Tibial nerve (tissue), 4 donors: Measurements from ENCODE around the gene GRID1. TPM values are rescaled to one million over a fixed set of nuclear protein-coding genes. Genes with fewer than 3 reads are reported as not detected.
"Not testable (repeated sequence)": the region's sequence is repeated elsewhere in the genome, so short reads cannot be mapped to it uniquely, and the experiment has no call there.

Source experiments
- DNase-seq, 2 donors: peaks; one replicate each; pipeline ENCODE4 v3.0.0-alpha.2; 2019; ENCODE audit warnings: low spot score in 2 of 2
- H3K27ac ChIP-seq, 4 donors: fragments of 200-600 bp; sonication (generic) in 3 of 4; one replicate each; pipeline ENCODE4 v1.5.1; 2017 to 2019; ENCODE audit warnings: mild to moderate bottlenecking in 1 of 4
- H3K27me3 ChIP-seq, 2 donors: fragments of 200-600 bp; sonication (generic) in 1 of 2; one replicate each; pipeline versions ENCODE4 v1.5.1 to v1.6.0; 2017 to 2019
- H3K36me3 ChIP-seq, 3 donors: fragments of 200-600 bp; sonication (generic); one replicate each; pipeline ENCODE4 v1.5.1; 2018 to 2019
- H3K4me1 ChIP-seq, 4 donors: fragments of 200-600 bp; sonication (generic) in 3 of 4; one replicate each; pipeline ENCODE4 v1.5.1; 2017 to 2019
- H3K4me3 ChIP-seq, 4 donors: fragments of 200-600 bp; sonication (generic) in 3 of 4; one replicate each; pipeline ENCODE4 v1.5.1; 2017 to 2019; ENCODE audit warnings: mild to moderate bottlenecking in 1 of 4, moderate library complexity in 1 of 4
- H3K9me3 ChIP-seq, 4 donors: fragments of 200-600 bp; sonication (generic) in 3 of 4; one replicate each; pipeline ENCODE4 v1.5.1; 2017 to 2019
- EP300 ChIP-seq, 2 donors: sonication (generic); formaldehyde crosslinking; IDR thresholded peaks; one replicate each; pipeline ENCODE4 v1.6.1; 2017; ENCODE audit warnings: antibody characterized with exemption in 2 of 2, mild to moderate bottlenecking in 1 of 2
- POLR2A ChIP-seq, 2 donors: fragments of 450-650 bp; IDR thresholded peaks; one replicate each; pipeline ENCODE4 v1.6.1; 2017; ENCODE audit warnings: antibody characterized with exemption in 2 of 2, mild to moderate bottlenecking in 2 of 2, moderate library complexity in 2 of 2
- WGBS, 2 donors: methylation state at CpG; one replicate each; pipeline ENCODE4 v1.1.5; 2018; 5-methylcytosine and 5-hydroxymethylcytosine counted together
- total RNA-seq, 4 donors: library from RNA; depleted of rRNA; stranded (reverse); fragments of >200 nt; gene quantifications; one replicate each; pipeline ENCODE4 v1.1.0, GENCODE V29; 2016
- TF ChIP-seq, protein P1 (sequence below), 5 experiments: fragments of 200-600 bp in 3 of 5; fragments of 450-650 bp in 2 of 5; sonication (generic) in 3 of 5; IDR thresholded peaks; one replicate each; pipeline ENCODE4 v1.5.1; 2016 to 2019; ENCODE audit warnings: antibody characterized with exemption in 5 of 5, mild to moderate bottlenecking in 3 of 5, moderate library complexity in 2 of 5

Gene GRID1
- total RNA-seq, 4 donors from 2014 or later, result 7.7 to 16.3 (median 10.5) TPM

DNA sequence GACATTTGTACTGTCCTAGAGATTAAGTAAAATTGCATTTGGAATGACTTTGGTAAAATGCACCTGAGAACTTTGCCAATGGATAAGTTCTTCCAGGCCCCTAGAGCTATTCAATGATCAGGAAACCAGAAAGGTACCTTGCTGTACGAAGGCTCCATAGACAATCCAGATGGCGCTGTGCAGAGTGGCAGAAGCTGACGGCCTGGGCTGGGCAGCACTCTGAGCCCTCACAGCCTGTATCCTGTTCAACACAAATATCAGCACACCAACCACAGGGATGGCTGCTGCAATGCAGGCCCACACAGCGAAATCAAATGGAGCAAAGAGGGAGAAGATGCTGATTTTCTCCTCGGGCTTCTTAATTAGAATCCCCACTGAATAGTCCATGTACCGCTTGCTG, 642.4 kb downstream of the GRID1 start:
- H3K4me1 ChIP-seq, result no peaks in the 10 kb centered on the region
- 74 to 82% methylated on average over 6 of the region's 6 CpGs for WGBS, 2 donors
- no peaks in the 10 kb centered on the region for H3K9me3 ChIP-seq
- no peak overlapping the region for H3K27ac ChIP-seq
- no peak for TF ChIP-seq EP300 (IDR thresholded peaks at IDR 0.05)
- TF ChIP-seq, protein P1, sequence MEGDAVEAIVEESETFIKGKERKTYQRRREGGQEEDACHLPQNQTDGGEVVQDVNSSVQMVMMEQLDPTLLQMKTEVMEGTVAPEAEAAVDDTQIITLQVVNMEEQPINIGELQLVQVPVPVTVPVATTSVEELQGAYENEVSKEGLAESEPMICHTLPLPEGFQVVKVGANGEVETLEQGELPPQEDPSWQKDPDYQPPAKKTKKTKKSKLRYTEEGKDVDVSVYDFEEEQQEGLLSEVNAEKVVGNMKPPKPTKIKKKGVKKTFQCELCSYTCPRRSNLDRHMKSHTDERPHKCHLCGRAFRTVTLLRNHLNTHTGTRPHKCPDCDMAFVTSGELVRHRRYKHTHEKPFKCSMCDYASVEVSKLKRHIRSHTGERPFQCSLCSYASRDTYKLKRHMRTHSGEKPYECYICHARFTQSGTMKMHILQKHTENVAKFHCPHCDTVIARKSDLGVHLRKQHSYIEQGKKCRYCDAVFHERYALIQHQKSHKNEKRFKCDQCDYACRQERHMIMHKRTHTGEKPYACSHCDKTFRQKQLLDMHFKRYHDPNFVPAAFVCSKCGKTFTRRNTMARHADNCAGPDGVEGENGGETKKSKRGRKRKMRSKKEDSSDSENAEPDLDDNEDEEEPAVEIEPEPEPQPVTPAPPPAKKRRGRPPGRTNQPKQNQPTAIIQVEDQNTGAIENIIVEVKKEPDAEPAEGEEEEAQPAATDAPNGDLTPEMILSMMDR (IDR thresholded peaks at IDR 0.05), result no peak
- TF ChIP-seq POLR2A (IDR thresholded peaks at IDR 0.05), result no peak
- H3K27me3 ChIP-seq, result no peaks in the 10 kb centered on the region
- DNase-seq, result no peak
- no peaks in the 10 kb centered on the region for H3K36me3 ChIP-seq
- H3K4me3 ChIP-seq, result no peak overlapping the region

DNA sequence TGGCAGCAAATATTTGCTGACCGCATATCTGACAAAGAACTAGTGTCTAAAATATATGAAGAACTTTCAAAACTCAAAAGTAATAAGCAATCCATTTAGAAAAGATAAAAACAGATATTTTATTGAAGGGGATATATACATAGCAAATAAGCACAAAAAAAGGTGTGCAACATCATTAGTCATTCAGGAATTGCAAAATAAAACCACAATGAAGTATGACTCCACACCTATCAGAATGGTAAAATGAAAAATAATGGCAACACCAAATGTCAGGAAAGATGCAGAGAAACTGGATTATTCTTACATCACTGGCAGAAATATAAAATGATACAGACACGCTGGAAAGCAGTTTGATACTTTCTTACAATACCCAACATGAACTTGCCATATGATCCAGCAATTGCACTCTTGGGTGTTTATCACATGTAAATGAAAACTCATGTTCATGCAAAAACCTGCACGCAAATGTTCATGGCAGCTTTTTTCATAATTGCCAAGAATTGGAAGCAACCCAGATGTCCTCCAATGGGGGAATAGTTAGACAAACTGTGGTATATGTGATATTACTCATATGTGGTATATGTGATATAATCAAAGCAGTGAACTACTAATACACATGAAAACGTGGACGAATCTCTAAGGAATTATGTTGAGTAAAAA, 645.5 kb downstream of the GRID1 start:
- no peaks in the 10 kb centered on the region for H3K27me3 ChIP-seq
- no peaks in the 10 kb centered on the region for H3K4me1 ChIP-seq
- TF ChIP-seq POLR2A (IDR thresholded peaks at IDR 0.05) (no peak), EP300 (IDR thresholded peaks at IDR 0.05) (no peak)
- TF ChIP-seq, protein P1 (IDR thresholded peaks at IDR 0.05), result no peak
- WGBS, 2 donors, result 63 to 67% methylated on average over 5 of the region's 5 CpGs
- no peak for DNase-seq
- peaks cover 0 to 4% (median 0%) of the 10 kb centered on the region in 3 donors for H3K36me3 ChIP-seq
- H3K27ac ChIP-seq, result no peak overlapping the region
- peaks cover 0 to 11% (median 0%) of the 10 kb centered on the region in 4 donors for H3K9me3 ChIP-seq
- H3K4me3 ChIP-seq, result no peak overlapping the region

DNA sequence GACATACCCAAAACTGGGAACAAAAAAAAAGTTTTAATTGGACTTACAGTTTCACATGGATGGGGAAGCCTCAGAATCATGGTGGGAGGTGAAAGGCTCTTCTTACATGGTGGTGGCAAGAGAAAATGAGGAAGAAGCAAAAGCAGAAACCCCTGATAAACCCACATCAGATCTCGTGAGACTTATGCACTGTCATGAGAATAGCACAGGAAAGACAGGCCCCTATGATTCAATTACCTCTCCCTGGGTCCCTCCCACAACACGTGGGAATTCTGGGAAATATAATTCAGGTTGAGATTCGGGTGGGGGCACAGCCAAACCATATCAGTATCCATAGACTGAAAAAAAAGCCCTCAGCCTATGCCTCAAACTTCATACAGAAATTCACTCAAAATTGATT, 647.2 kb downstream of the GRID1 start:
- no peaks in the 10 kb centered on the region for H3K4me1 ChIP-seq
- 80 to 82% methylated on average over 3 of the region's 3 CpGs for WGBS, 2 donors
- TF ChIP-seq EP300 (IDR thresholded peaks at IDR 0.05) (no peak), POLR2A (IDR thresholded peaks at IDR 0.05) (no peak)
- TF ChIP-seq, protein P1 (IDR thresholded peaks at IDR 0.05), result no peak

DNA sequence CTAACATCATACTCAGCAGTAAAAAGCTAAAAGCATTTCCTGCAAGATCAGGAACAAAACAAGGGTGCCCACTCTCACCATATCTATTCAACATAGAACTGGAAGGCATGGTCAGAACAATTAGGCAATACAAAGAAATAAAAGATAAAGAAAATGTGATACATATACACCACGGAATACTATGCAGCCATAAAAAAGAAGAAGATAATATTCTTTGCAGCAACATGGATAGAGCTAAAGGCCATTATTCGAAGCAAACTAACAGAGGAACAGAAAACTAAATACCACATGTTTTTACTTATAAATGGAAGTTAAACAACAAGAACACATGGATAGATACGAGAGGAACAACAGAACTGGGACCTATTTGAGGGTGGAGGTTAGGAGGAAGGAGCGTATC, 652.7 kb downstream of the GRID1 start:
- Histone ChIP-seq H3K4me3 (no peak overlapping the region), H3K9me3 (peaks cover 0 to 15% (median 1%) of the 10 kb centered on the region in 4 donors), H3K4me1 (no peaks in the 10 kb centered on the region), H3K27ac (no peak overlapping the region), H3K36me3 (peaks cover 0 to 4% (median 0%) of the 10 kb centered on the region in 3 donors), H3K27me3 (no peaks in the 10 kb centered on the region)
- DNase-seq, result no peak
- TF ChIP-seq EP300 (IDR thresholded peaks at IDR 0.05) (no peak), POLR2A (IDR thresholded peaks at IDR 0.05) (no peak)
- TF ChIP-seq, protein P1 (IDR thresholded peaks at IDR 0.05), result no peak
- 84 to 85% methylated on average over 4 of the region's 4 CpGs for WGBS, 2 donors

More for the DNA sequence above, 647.2 kb downstream of the GRID1 start:
- no peaks in the 10 kb centered on the region for H3K27me3 ChIP-seq
- no peak for DNase-seq
- no peak overlapping the region for H3K4me3 ChIP-seq
- H3K36me3 ChIP-seq, result peaks cover 0 to 4% (median 0%) of the 10 kb centered on the region in 3 donors
- H3K9me3 ChIP-seq, result peaks cover 0 to 11% (median 0%) of the 10 kb centered on the region in 4 donors
- no peak overlapping the region for H3K27ac ChIP-seq

DNA sequence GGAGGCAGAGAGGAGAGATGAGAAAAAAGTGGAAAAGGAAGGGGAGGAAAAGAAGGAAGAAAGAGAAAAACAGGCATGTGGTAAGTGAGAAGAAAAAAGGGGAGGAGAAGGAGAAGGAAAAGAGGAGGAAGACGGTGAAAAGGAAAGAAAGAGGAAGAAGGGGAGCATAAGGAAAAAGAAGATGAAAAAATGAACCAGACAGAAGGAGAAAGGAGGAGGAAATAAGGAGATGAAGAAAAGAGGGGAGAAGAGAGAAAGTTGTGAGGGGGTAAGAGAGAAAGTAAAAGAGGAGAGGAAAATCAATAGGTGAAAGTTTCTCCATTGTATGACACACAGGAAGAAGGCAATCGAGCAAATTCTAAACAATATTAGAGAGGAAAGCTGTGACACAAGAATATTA, 663.8 kb downstream of the GRID1 start:
- Histone ChIP-seq H3K27me3 (no peaks in the 10 kb centered on the region), H3K9me3 (no peaks in the 10 kb centered on the region), H3K4me1 (no peaks in the 10 kb centered on the region), H3K36me3 (no peaks in the 10 kb centered on the region), H3K4me3 (no peak overlapping the region), H3K27ac (no peak overlapping the region)
- 74 to 84% methylated on average over 2 of the region's 2 CpGs for WGBS, 2 donors
- TF ChIP-seq POLR2A (IDR thresholded peaks at IDR 0.05) (no peak), EP300 (IDR thresholded peaks at IDR 0.05) (no peak)
- TF ChIP-seq, protein P1 (IDR thresholded peaks at IDR 0.05), result no peak
- DNase-seq, result no peak

DNA sequence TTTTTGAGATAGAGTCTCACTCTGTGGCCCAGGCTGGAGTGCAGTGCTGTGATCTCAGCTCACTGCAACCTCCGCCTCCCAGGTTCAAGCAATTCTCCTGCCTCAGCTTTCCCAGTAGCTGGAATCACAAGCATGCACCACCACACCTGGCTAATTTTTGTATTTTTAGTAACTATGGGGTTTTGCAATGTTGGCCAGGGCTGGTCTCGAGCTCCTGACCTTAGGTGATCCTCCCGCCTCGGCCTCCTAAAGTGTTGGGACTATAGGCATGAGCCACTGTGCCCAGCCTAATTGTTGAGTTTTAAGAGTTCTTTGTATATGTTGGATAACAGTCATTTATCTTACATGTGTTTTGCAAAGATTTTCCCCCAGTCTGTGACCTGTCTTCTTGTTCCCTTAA, 667.5 kb downstream of the GRID1 start:
- DNase-seq, H3K4me3 ChIP-seq: not testable (repeated sequence)

More for the DNA sequence above, 667.5 kb downstream of the GRID1 start:
- not testable (repeated sequence) for H3K9me3 ChIP-seq, H3K4me1 ChIP-seq, H3K27ac ChIP-seq, H3K36me3 ChIP-seq, H3K27me3 ChIP-seq
- WGBS, 2 donors, result 83 to 85% methylated on average over 4 of the region's 4 CpGs
